Cardiac fibroblast (primary cell): ENCODE results near the gene DDX19B.

Experiments
- DNase-seq, 2 donors: peaks; one replicate each; pipeline versions ENCODE4 v3.0.0 to v3.0.0-alpha.2; 2010; ENCODE audit warnings: low read depth in 2 of 2
- H3K4me3 ChIP-seq, 2 donors: replicated peaks in 1 of 2; 1 replicate in 1 of 2; 2 replicates in 1 of 2; pipeline ENCODE4 v1.5.1; 2011; ENCODE audit warnings: low read depth in 2 of 2, low read length in 2 of 2, mild to moderate bottlenecking in 2 of 2, moderate library complexity in 1 of 2
- TF ChIP-seq, protein P1 (sequence below): IDR thresholded peaks from one replicate; pipeline ENCODE4 v1.5.1; 2011; ENCODE audit warnings: low read depth, mild to moderate bottlenecking, low read length, inconsistent platforms

The DDX19B gene

DNA sequence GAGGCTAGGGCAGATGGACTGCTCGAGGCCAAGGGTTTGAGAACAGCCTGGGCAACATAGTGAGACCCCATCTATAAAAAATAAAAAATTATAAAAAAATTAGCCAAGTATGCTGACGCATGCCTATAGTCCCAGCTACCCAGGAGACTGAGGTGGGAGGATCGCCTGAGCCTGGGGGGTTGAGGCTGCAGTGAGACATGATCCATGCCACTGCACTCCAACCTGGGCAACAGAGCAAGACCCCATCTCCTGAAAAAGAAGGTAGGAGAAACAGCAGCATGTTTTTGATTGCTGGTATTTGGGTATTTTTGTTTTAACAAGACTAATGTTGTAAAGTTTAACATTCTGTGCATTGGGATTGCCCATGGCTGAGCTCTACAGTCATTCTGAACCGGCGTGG is 38.8 kb downstream of the DDX19B start:
- no peak overlapping the region for H3K4me3 ChIP-seq
- TF ChIP-seq, protein P1, sequence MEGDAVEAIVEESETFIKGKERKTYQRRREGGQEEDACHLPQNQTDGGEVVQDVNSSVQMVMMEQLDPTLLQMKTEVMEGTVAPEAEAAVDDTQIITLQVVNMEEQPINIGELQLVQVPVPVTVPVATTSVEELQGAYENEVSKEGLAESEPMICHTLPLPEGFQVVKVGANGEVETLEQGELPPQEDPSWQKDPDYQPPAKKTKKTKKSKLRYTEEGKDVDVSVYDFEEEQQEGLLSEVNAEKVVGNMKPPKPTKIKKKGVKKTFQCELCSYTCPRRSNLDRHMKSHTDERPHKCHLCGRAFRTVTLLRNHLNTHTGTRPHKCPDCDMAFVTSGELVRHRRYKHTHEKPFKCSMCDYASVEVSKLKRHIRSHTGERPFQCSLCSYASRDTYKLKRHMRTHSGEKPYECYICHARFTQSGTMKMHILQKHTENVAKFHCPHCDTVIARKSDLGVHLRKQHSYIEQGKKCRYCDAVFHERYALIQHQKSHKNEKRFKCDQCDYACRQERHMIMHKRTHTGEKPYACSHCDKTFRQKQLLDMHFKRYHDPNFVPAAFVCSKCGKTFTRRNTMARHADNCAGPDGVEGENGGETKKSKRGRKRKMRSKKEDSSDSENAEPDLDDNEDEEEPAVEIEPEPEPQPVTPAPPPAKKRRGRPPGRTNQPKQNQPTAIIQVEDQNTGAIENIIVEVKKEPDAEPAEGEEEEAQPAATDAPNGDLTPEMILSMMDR = no peak
- DNase-seq = no peak

DNA sequence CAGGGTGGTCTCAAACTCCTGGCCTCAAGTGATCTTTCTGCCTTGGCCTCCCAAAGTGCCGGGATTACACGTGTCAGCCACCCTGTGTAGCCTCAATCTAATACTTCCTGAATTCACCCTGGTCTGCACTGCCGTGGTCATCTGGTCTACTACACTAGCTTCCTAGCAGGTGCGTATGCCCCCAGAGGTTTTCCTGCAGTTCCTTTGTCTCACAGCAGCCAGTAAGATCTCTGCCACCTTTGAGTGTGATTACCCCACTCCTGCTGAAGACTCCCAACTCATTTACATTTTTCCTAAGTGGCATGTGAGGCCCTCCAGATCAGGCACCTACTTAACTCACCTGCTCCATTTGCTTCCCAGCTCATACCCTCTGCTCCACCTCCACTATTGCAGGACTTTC is 42.6 kb downstream of the DDX19B start:
- DNase-seq = no peak
- H3K4me3 ChIP-seq = no peak overlapping the region
- TF ChIP-seq, protein P1 = no peak

DNA sequence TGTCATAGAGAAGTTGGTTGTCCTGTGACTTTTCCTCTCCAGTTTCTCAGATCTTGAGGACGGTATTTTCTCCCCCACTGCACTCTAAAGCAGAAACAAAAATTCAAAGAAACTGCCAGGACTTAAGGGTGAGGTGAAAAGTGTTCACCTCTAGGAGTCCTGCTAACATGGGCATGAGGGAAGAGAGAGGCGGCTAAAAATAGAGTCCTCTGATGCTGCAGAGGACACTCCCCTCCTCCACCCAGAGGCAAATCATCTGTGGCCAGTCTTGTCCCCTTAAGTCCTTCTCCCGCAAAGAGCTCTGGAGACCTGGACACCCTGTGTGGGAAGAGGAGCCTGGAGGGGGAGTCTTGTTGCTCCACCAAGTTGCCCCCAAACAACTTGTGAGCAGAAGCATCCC is 43.0 kb downstream of the DDX19B start:
- no peak overlapping the region for H3K4me3 ChIP-seq
- no peak for DNase-seq
- TF ChIP-seq, protein P1 = no peak

DNA sequence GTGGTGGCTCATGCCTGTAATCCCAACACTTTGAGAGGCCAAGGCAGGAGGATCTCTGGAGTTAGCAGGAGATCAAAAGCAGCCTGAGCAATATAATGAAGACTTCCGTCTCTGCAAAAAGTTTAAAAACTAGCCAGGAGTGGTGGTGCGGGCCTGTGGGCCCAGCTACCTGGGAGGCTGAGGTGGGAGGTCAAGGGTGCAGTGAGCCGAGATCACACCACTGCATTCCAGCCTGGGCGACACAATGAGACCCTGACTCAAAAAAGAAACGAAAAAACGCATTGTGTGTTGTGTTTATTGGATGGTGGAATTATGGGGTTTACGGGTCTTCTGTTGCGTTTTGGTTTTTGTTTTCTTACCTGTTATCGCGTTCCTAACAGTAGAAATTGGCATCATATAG is 46.9 kb downstream of the DDX19B start:
- H3K4me3 ChIP-seq = peak overlapping the region; percentile 86 to 95
- TF ChIP-seq, protein P1 = no peak
- DNase-seq = no peak

DNA sequence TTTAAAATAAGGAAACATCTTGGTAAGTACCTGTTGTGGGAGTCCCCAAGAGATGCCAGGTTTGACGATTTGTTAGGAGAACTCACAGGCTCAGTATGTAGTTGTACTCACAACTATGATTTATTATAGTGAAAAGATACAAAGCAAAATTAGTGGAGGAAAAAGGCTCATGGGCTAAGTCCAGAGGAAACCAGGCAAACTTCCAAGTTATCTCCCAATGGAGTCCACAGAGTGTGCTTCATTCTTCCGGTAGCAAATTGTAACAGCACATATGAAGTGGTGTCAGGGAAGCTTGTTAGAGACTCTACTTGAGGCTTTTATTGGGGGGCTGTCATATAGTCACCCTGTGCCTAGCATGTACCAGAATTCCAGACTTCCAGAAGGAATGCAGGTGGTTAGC is 50.0 kb downstream of the DDX19B start:
- TF ChIP-seq, protein P1 = no peak
- no peak overlapping the region for H3K4me3 ChIP-seq
- DNase-seq = peak; percentile 68 to 83

DNA sequence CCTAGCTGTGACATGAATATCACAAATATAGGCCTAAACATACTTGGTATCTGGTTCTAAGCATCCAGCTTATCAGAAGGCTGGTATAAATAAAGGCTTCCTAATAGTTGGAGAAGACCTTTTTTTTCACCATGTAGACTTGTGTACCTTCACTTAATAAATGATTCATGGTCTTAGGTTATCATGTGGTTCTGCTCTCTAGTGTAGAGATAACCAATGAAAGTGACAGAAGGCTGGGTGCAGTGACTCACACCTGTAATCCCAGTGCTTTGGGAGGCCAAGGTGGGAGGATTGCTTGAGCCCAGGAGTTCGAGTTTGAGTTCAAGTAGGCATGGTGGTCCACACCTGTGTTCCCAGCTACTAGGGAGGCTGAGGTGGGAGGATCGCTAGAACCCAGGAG is 50.8 kb downstream of the DDX19B start:
- TF ChIP-seq, protein P1 = no peak
- H3K4me3 ChIP-seq = no peak overlapping the region
- no peak for DNase-seq

DNA sequence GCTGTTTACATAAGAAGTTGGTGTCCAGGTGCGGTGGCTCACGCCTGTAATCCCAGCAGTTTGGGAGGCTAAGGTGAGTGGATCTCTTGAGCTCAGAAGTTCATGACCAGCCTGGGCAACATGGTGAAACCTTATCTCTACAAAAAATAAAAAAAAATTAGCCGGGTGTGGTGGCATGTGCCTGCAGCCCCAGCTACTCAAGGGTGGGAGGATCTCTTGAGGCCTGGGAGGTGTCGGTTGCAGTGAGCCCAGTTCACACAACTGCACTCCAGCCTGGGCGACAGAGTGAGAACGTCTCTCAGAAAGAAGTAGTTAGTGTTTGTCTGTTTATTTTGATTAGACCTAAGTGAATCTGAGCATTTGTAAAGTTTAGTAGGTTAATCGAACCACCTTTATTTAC is 60.6 kb downstream of the DDX19B start:
- H3K4me3 ChIP-seq = no peak overlapping the region
- TF ChIP-seq, protein P1 = no peak
- DNase-seq = no peak
